HepG2 (cell line): Measurements from ENCODE around the gene AFG1L. TPM values are rescaled to one million over a fixed set of nuclear protein-coding genes. Genes with fewer than 3 reads are reported as not detected.

Experiments used
- FOXK1 ChIP-seq: sonication (generic); formaldehyde crosslinking; IDR thresholded peaks from 2 replicates; pipeline ENCODE4 v1.4.0; 2020; ENCODE audit warnings: low read depth, missing genetic modification reagents, borderline replicate concordance
- FOXK2 ChIP-seq: fragments of 450-650 bp; IDR thresholded peaks from 2 replicates; pipeline ENCODE4 v1.6.1; 2016
- KDM6A ChIP-seq: IDR thresholded peaks from 2 replicates; pipeline ENCODE4 v1.6.1; 2016; ENCODE audit warnings: low read depth
- PAXIP1 ChIP-seq: sonication (generic); formaldehyde crosslinking; conservative IDR thresholded peaks from 2 replicates; pipeline ENCODE4 v1.4.0; 2020; ENCODE audit warnings: mild to moderate bottlenecking, missing genetic modification reagents, moderate library complexity
- SAP130 ChIP-seq: IDR thresholded peaks from 2 replicates; pipeline ENCODE4 v1.6.1; 2016; ENCODE audit warnings: low read depth
- TEF ChIP-seq: sonication (generic); formaldehyde crosslinking; IDR thresholded peaks from 2 replicates; pipeline ENCODE4 v1.5.0; 2020; ENCODE audit warnings: missing genetic modification reagents
- TSC22D2 ChIP-seq: sonication (generic); formaldehyde crosslinking; IDR thresholded peaks from 2 replicates; pipeline ENCODE4 v1.5.1; 2020; ENCODE audit warnings: missing genetic modification reagents, mild to moderate bottlenecking, borderline replicate concordance
- ZFP36L1 ChIP-seq: sonication (generic); formaldehyde crosslinking; IDR thresholded peaks from 2 replicates; pipeline ENCODE4 v1.8.0; 2022; ENCODE audit warnings: mild to moderate bottlenecking, missing genetic modification reagents, moderate library complexity
- ZNF616 ChIP-seq: sonication (generic); formaldehyde crosslinking; IDR thresholded peaks from 2 replicates; pipeline ENCODE4 v1.5.0; 2020; ENCODE audit warnings: low read depth, mild to moderate bottlenecking, missing genetic modification reagents
- ZNF672 ChIP-seq: sonication (generic); formaldehyde crosslinking; IDR thresholded peaks from 2 replicates; pipeline ENCODE4 v1.8.1; 2022; ENCODE audit warnings: missing genetic modification reagents
- ZNF749 ChIP-seq: sonication (generic); formaldehyde crosslinking; IDR thresholded peaks from 2 replicates; pipeline ENCODE4 v1.8.0; 2022; ENCODE audit warnings: mild to moderate bottlenecking, missing genetic modification reagents, moderate library complexity, borderline replicate concordance
- ZNF800 ChIP-seq: sonication (generic); formaldehyde crosslinking; IDR thresholded peaks from 2 replicates; pipeline ENCODE4 v1.4.0; 2020; ENCODE audit warnings: missing genetic modification reagents
- polyA plus RNA-seq, 8 experiments: library from polyadenylated mRNA; depleted of rRNA in 3 of 8; stranded (reverse) in 7 of 8; unstranded in 1 of 8; fragments of >200 nt; fragmentation: Illumina TruSeq in 4 of 8; extraction: Trizol in 4 of 8; gene quantifications; 2 replicates each; pipeline versions ENCODE4 v1.2.1 to v1.2.3, GENCODE V29; 2011 to 2016; ENCODE audit warnings: low read depth in 4 of 8, missing spikeins in 1 of 8, mixed read lengths in 1 of 8; ENCODE audit not compliant: insufficient read depth in 1 of 8
- total RNA-seq, 5 experiments: library from RNA; depleted of rRNA; stranded (reverse); fragments of >200 nt; fragmentation: Illumina TruSeq; extraction: Trizol; gene quantifications; 2 replicates each; pipeline ENCODE4 v1.2.3, GENCODE V29; 2016; ENCODE audit warnings: low read depth in 1 of 5
- TF ChIP-seq, protein P1 (sequence below): sonication (generic); formaldehyde crosslinking; IDR thresholded peaks from 2 replicates; pipeline ENCODE4 v1.9.0; 2021; ENCODE audit warnings: missing genetic modification reagents, mild to moderate bottlenecking, borderline replicate concordance
- TF ChIP-seq, protein P2 (sequence below): sonication (generic); formaldehyde crosslinking; IDR thresholded peaks from 2 replicates; pipeline ENCODE4 v1.5.1; 2020; ENCODE audit warnings: mild to moderate bottlenecking, missing genetic modification reagents

The AFG1L gene
- total and polyA plus RNA-seq, 2 of the 13 experiments (the other 11 are each of a cell fraction or from before 2014, with no cell fraction given) = 3.1 to 14.0 TPM

DNA sequence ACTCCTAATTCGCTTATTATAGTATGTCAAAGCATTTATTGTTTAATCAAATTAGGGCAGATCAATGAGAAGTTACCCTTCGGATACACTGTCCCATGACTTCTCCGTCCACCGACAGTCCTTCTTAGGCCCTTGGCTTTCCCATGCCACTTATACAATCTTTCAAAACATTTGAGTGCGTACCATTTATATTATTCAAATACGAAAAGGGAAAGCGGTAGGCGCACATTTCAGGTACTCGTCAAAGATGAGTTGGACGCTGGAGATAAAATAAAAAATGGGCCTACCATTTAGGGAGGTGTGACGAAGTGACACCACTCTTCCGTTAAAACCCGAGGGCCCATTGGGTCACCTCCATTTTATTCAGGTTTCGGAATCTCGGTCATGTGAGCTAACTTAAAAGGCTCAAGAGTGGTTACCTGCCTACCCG lies 542 bp upstream of the AFG1L start (continued):
- peak; percentile 56; the same call in 1 of the 2 replicates for TF ChIP-seq ZNF800 (CRISPR knock-in tag)
- TF ChIP-seq PAXIP1 = no peak
- TF ChIP-seq, protein P1, sequence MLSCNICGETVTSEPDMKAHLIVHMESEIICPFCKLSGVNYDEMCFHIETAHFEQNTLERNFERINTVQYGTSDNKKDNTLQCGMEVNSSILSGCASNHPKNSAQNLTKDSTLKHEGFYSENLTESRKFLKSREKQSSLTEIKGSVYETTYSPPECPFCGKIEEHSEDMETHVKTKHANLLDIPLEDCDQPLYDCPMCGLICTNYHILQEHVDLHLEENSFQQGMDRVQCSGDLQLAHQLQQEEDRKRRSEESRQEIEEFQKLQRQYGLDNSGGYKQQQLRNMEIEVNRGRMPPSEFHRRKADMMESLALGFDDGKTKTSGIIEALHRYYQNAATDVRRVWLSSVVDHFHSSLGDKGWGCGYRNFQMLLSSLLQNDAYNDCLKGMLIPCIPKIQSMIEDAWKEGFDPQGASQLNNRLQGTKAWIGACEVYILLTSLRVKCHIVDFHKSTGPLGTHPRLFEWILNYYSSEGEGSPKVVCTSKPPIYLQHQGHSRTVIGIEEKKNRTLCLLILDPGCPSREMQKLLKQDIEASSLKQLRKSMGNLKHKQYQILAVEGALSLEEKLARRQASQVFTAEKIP (CRISPR knock-in tag) = no peak
- TF ChIP-seq, protein P2, sequence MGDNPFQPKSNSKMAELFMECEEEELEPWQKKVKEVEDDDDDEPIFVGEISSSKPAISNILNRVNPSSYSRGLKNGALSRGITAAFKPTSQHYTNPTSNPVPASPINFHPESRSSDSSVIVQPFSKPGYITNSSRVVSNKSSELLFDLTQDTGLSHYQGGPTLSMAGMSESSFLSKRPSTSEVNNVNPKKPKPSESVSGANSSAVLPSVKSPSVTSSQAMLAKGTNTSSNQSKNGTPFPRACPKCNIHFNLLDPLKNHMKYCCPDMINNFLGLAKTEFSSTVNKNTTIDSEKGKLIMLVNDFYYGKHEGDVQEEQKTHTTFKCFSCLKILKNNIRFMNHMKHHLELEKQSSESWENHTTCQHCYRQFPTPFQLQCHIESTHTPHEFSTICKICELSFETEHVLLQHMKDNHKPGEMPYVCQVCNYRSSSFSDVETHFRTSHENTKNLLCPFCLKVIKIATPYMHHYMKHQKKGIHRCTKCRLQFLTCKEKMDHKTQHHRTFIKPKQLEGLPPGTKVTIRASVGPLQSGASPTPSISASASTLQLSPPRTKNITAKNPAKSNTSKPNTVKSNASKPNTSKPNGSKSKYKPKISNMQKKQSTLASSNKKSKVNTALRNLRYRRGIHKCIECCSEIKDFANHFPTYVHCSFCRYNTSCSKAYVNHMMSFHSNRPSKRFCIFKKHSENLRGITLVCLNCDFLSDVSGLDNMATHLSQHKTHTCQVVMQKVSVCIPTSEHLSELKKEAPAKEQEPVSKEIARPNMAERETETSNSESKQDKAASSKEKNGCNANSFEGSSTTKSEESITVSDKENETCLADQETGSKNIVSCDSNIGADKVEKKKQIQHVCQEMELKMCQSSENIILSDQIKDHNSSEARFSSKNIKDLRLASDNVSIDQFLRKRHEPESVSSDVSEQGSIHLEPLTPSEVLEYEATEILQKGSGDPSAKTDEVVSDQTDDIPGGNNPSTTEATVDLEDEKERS (CRISPR knock-in tag) = 0 out of 2 replicates have a peak, but pooled peaks have one; percentile 11
- no peak for TF ChIP-seq ZNF616
- TF ChIP-seq ZNF749 (CRISPR knock-in tag) = 0 out of 2 replicates have a peak, but pooled peaks have one; percentile 38
- 0 out of 2 replicates have a peak, but pooled peaks have one; percentile 25 for TF ChIP-seq FOXK1 (CRISPR knock-in tag)
- no peak for TF ChIP-seq ZFP36L1 (CRISPR knock-in tag)
- TF ChIP-seq TSC22D2 (CRISPR knock-in tag) = no peak
- no peak for TF ChIP-seq TEF (CRISPR knock-in tag)
- TF ChIP-seq ZNF672 (CRISPR knock-in tag) = no peak
- no peak for TF ChIP-seq SAP130 (CRISPR knock-in tag)
- no peak for TF ChIP-seq KDM6A (CRISPR knock-in tag)
- TF ChIP-seq FOXK2 = no peak
